Naive thymus-derived CD4-positive, alpha-beta T cell (primary cell): ENCODE data around the gene CDK5RAP1. TPM values are rescaled to one million over a fixed set of nuclear protein-coding genes. Genes with fewer than 3 reads are reported as not detected.

ENCODE experiments used
- ATAC-seq: fragments of 150-1000 bp; cut with Tn5 transposase; 2 replicates; pipeline ENCODE4 v1.10.0; 2021; ENCODE audit warnings: mild to moderate bottlenecking, moderate library complexity
- CTCF ChIA-PET: fragments of 350-600 bp; sonication (Branson Sonifier 250); formaldehyde crosslinking; loops from one replicate; lab custom pipeline; 2021; ENCODE audit warnings: antibody characterized with exemption; lab: Charles Lee
- POLR2A ChIA-PET: fragments of 350-600 bp; sonication (Branson Sonifier 250); formaldehyde crosslinking; loops from one replicate; lab custom pipeline; 2021; ENCODE audit warnings: antibody characterized with exemption, inconsistent platforms; lab: Charles Lee
- DNase-seq, 9 donors: peaks; one replicate each; pipeline versions ENCODE4 v3.0.0 to v3.0.0-alpha.2; 2020 to 2022; ENCODE audit warnings: mixed read lengths in 1 of 9
- H3K27ac ChIP-seq: one replicate; pipeline ENCODE4 v1.7.0; 2013; ENCODE audit warnings: mild to moderate bottlenecking, low read depth, low read length, moderate library complexity
- H3K27me3 ChIP-seq, 2 donors: one replicate each; pipeline ENCODE4 v1.7.0; 2013; ENCODE audit warnings: low read length in 2 of 2, mild to moderate bottlenecking in 2 of 2, moderate library complexity in 2 of 2; ENCODE audit not compliant: control insufficient read depth in 2 of 2, insufficient read depth in 2 of 2
- H3K36me3 ChIP-seq, 3 experiments: 1 replicate in 2 of 3; 2 replicates in 1 of 3; pipeline ENCODE4 v1.7.0; 2013; ENCODE audit warnings: low read length in 3 of 3, mild to moderate bottlenecking in 3 of 3, moderate library complexity in 1 of 3; ENCODE audit not compliant: insufficient read depth in 3 of 3, control insufficient read depth in 2 of 3
- H3K4me1 ChIP-seq, 2 donors: one replicate each; pipeline ENCODE4 v1.7.0; 2013; ENCODE audit warnings: low read length in 2 of 2, mild to moderate bottlenecking in 2 of 2, moderate library complexity in 1 of 2; ENCODE audit not compliant: control insufficient read depth in 2 of 2, insufficient read depth in 2 of 2
- H3K4me3 ChIP-seq: 2 replicates; pipeline ENCODE4 v1.7.0; 2013; ENCODE audit warnings: mild to moderate bottlenecking, low read length
- H3K9me3 ChIP-seq, 3 experiments: 1 replicate in 2 of 3; 2 replicates in 1 of 3; pipeline ENCODE4 v1.7.0; 2013; ENCODE audit warnings: low read length in 3 of 3; ENCODE audit not compliant: control insufficient read depth in 2 of 3
- H3K27ac Mint-ChIP-seq, 9 donors: one replicate each; pipeline ENCODE4 v1.8.0; 2020 to 2022; ENCODE audit warnings: mixed read lengths in 9 of 9, mild to moderate bottlenecking in 8 of 9, moderate library complexity in 5 of 9, inconsistent platforms in 2 of 9
- H3K27me3 Mint-ChIP-seq, 5 donors: one replicate each; pipeline ENCODE4 v1.8.0; 2021 to 2022; ENCODE audit warnings: mixed read lengths in 5 of 5, mild to moderate bottlenecking in 1 of 5
- H3K36me3 Mint-ChIP-seq, 5 donors: one replicate each; pipeline ENCODE4 v1.8.0; 2020 to 2022; ENCODE audit warnings: mixed read lengths in 5 of 5, mild to moderate bottlenecking in 3 of 5, inconsistent platforms in 1 of 5
- H3K4me1 Mint-ChIP-seq, 7 donors: one replicate each; pipeline ENCODE4 v1.8.0; 2020 to 2022; ENCODE audit warnings: mixed read lengths in 7 of 7, mild to moderate bottlenecking in 3 of 7, inconsistent platforms in 1 of 7
- H3K4me3 Mint-ChIP-seq, 10 donors: one replicate each; pipeline ENCODE4 v1.8.0; 2020 to 2022; ENCODE audit warnings: mild to moderate bottlenecking in 10 of 10, mixed read lengths in 10 of 10, moderate library complexity in 6 of 10, inconsistent platforms in 2 of 10
- H3K9me3 Mint-ChIP-seq, 11 donors: one replicate each; pipeline ENCODE4 v1.8.0; 2020 to 2022; ENCODE audit warnings: mixed read lengths in 11 of 11, mild to moderate bottlenecking in 4 of 11, inconsistent platforms in 1 of 11, moderate library complexity in 1 of 11
- intact Hi-C, 2 donors: fragments of 100-400 bp; cut with micrococcal nuclease; formaldehyde crosslinking; loops; one replicate each; pipeline ENCODE4 v1.15.1; 2023
- polyA plus RNA-seq, 2 donors: library from polyadenylated mRNA; unstranded; fragments of 300-500 nt; fragmentation: Illumina TruSeq; gene quantifications; one replicate each; pipeline ENCODE4 v1.2.3, GENCODE V29; 2021
- total RNA-seq, 6 experiments: library from RNA in 5 of 6; stranded (reverse) in 5 of 6; gene quantifications; 1 replicate in 5 of 6; 2 replicates in 1 of 6; pipeline ENCODE4 v1.2.3 and lab custom pipeline; 2021 to 2026

Gene CDK5RAP1
- total and polyA plus RNA-seq, 7 experiments from 2014 or later: 33.6 to 51.8 (median 48.1) TPM

DNA sequence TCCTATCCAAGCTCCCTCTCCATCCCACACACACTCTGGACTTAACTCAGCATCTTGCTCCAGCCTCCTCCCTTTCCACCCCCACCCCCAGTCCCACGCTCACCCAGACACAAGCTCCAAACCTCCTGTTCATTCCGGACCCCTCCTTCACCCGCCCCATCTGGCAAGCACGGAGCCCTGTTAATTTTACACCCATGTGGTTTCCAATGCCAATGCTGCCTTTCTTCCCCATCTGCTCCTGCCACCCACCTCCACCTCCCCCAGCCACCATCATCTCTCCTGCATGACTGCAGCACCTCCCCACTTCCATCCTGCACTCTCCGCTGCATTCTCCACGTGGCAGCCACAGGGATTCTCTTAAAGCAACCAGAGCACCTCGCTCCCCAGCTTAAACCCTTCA lies 9.9 kb upstream of the CDK5RAP1 start:
- H3K27ac ChIP-seq: no peak overlapping the region
- Mint-ChIP-seq H3K27me3 (no peaks in the 10 kb centered on the region), H3K4me3 (no peak overlapping the region), H3K27ac (peak overlapping the region in 1 of 9 donors; percentile 66), H3K9me3 (peaks cover 0 to 2% (median 0%) of the 10 kb centered on the region in 11 donors), H3K4me1 (peaks cover 0 to 6% (median 0%) of the 10 kb centered on the region in 7 donors), H3K36me3 (peaks cover 0 to 18% (median 7%) of the 10 kb centered on the region in 5 donors)
- DNase-seq: no peak
- H3K4me1 ChIP-seq: no peaks in the 10 kb centered on the region
- H3K27me3 ChIP-seq: no peaks in the 10 kb centered on the region
- CTCF ChIA-PET: no interaction called here
- no peak for ATAC-seq
- peaks cover 0 to 30% (median 0%) of the 10 kb centered on the region in 3 experiments for H3K36me3 ChIP-seq
- no peak overlapping the region for H3K4me3 ChIP-seq
- intact Hi-C loops: no loop called here
- H3K9me3 ChIP-seq: no peaks in the 10 kb centered on the region
- POLR2A ChIA-PET: interaction anchor here (0.6 kb wide), 1 partner anchor 16 kb away, joined by 3 read pairs; no protein-coding TSS in a partner anchor

DNA sequence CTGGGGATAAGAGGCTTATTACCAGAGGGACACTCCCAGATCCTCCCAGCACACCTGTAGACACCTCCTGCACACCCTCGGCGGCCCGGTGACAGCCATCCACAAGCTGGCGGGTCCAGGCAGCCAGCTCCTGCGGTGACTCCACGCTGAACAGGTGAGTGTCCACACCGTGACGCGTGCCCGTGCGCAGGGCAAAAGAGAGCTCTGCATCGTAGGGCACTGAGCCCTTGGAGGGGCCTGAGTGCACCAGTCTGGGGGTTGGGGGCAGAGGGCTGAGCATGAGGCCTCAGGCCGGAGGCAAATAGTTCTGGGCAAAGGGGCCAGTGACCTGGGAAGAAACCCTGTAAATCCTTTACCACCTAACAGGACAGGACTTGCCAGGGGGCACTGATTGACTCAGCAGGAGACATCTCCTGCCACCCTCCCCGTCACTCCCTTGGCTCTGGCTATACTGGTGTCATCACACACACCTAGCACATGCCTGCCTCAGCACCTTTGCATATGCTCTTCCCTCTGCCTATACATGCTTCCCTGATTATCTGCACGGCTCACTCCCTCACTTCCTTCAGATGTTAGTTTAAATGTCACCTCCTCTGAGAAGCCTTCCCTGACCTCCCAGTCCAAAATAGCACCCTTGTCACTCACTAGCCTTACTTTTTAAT lies 8.9 kb upstream of the CDK5RAP1 start:
- Mint-ChIP-seq H3K4me3 (no peak overlapping the region), H3K36me3 (peaks cover 0 to 18% (median 7%) of the 10 kb centered on the region in 5 donors), H3K4me1 (peaks cover 0 to 6% (median 0%) of the 10 kb centered on the region in 7 donors), H3K9me3 (peaks cover 0 to 2% (median 0%) of the 10 kb centered on the region in 11 donors), H3K27me3 (no peaks in the 10 kb centered on the region), H3K27ac (peak overlapping the region in 1 of 9 donors; percentile 35)
- Histone ChIP-seq H3K4me3 (no peak overlapping the region), H3K36me3 (peaks cover 0 to 30% (median 0%) of the 10 kb centered on the region in 3 experiments), H3K4me1 (no peaks in the 10 kb centered on the region), H3K27me3 (no peaks in the 10 kb centered on the region), H3K27ac (no peak overlapping the region), H3K9me3 (no peaks in the 10 kb centered on the region)
- ChIA-PET CTCF (interaction anchor here (0.7 kb wide), 1 partner anchor 244 kb away, joined by 3 read pairs; no protein-coding TSS in a partner anchor), POLR2A (no interaction called here)
- ATAC-seq (no peak), DNase-seq (no peak)
- intact Hi-C loops: no loop called here

- Histone ChIP-seq H3K27me3 (no peaks in the 10 kb centered on the region), H3K36me3 (peaks cover 0 to 30% (median 0%) of the 10 kb centered on the region in 3 experiments), H3K9me3 (no peaks in the 10 kb centered on the region), H3K27ac (no peak overlapping the region), H3K4me3 (no peak overlapping the region), H3K4me1 (no peaks in the 10 kb centered on the region)
- POLR2A ChIA-PET: no interaction called here
- H3K27ac Mint-ChIP-seq: no peak overlapping the region
- peaks cover 0 to 22% (median 8%) of the 10 kb centered on the region in 5 donors for H3K36me3 Mint-ChIP-seq
- ATAC-seq (peak; percentile 43), DNase-seq (no peak)
- no peak overlapping the region for H3K4me3 Mint-ChIP-seq
- CTCF ChIA-PET: no interaction called here
- peaks cover 0 to 2% (median 0%) of the 10 kb centered on the region in 11 donors for H3K9me3 Mint-ChIP-seq
- H3K27me3 Mint-ChIP-seq: no peaks in the 10 kb centered on the region
- peaks cover 3 to 11% (median 4%) of the 10 kb centered on the region in 7 donors for H3K4me1 Mint-ChIP-seq
- intact Hi-C loops: no loop called here
Observed at GRCh38 chr20:33408716-33409654, 7.7 kb upstream of the CDK5RAP1 start.

DNA sequence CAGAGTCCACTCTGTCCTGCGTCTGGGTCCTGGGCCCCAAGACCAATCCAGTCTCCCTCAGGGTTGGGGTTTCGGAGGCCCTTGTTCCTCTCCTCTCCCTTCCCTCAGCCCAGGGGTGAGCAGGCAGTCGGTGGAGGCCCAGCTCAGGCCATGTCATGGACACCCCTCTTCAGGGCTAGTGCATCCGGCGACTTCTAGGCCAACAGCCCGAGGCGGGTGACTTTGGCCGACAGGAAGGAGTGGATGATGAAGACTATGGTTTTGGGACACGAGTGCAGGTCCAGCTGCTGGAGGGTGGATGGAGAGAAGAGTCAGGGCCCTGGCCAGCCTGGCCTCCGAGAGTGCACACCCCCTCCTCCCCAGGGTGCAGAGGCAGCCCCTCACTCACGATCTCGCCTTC lies 7.0 kb upstream of the CDK5RAP1 start:
- ATAC-seq (no peak), DNase-seq (no peak)
- no peak overlapping the region for H3K27ac ChIP-seq
- H3K9me3 ChIP-seq: no peaks in the 10 kb centered on the region
- H3K27me3 ChIP-seq: no peaks in the 10 kb centered on the region
- peaks cover 4 to 17% (median 10%) of the 10 kb centered on the region in 7 donors for H3K4me1 Mint-ChIP-seq
- no peaks in the 10 kb centered on the region for H3K4me1 ChIP-seq
- intact Hi-C loops: no loop called here
- ChIA-PET CTCF (no interaction called here), POLR2A (interaction anchor here (0.8 kb wide), 1 partner anchor 12 kb away, joined by 3 read pairs; no protein-coding TSS in a partner anchor)
- H3K36me3 ChIP-seq: peaks cover 0 to 30% (median 0%) of the 10 kb centered on the region in 3 experiments
- H3K27ac Mint-ChIP-seq: no peak overlapping the region
- no peaks in the 10 kb centered on the region for H3K27me3 Mint-ChIP-seq
- peaks cover 0 to 25% (median 8%) of the 10 kb centered on the region in 5 donors for H3K36me3 Mint-ChIP-seq
- H3K4me3 ChIP-seq: no peak overlapping the region
- no peak overlapping the region for H3K4me3 Mint-ChIP-seq
- peaks cover 0 to 2% (median 0%) of the 10 kb centered on the region in 11 donors for H3K9me3 Mint-ChIP-seq

GRCh38 chr20:33407796-33408195 lies 6.5 kb upstream of the CDK5RAP1 start:
- Mint-ChIP-seq H3K27me3 (no peaks in the 10 kb centered on the region), H3K36me3 (peaks cover 0 to 25% (median 8%) of the 10 kb centered on the region in 5 donors), H3K9me3 (no peaks in the 10 kb centered on the region), H3K4me1 (peaks cover 5 to 18% (median 10%) of the 10 kb centered on the region in 7 donors), H3K4me3 (no peak overlapping the region), H3K27ac (no peak overlapping the region)
- Histone ChIP-seq H3K4me3 (no peak overlapping the region), H3K27me3 (no peaks in the 10 kb centered on the region), H3K36me3 (peaks cover 0 to 30% (median 0%) of the 10 kb centered on the region in 3 experiments), H3K27ac (no peak overlapping the region), H3K9me3 (no peaks in the 10 kb centered on the region), H3K4me1 (no peaks in the 10 kb centered on the region)
- ATAC-seq (no peak), DNase-seq (no peak)
- POLR2A ChIA-PET: interaction anchor here (0.8 kb wide), 1 partner anchor 12 kb away, joined by 3 read pairs; no protein-coding TSS in a partner anchor
- intact Hi-C loops: no loop called here
- CTCF ChIA-PET: no interaction called here

DNA sequence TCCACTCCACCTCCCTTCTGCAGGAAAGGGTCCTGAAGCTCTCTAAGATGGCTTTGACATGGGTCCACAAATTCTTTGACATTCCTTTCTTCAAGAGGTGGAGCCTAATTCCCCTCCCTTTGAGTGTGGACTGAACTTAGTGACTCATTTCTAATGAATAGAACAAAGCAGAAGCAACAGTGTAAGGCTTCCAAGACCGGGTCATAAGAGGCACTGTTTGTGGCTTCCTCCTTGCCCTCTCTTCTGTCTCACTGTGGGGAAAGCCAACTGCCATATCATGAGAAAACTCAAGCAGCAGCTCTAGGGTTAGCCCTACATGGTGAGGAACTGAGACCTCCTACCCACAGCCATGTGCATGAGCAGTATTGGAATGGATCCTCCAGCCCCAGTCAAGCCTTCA lies 5.9 kb upstream of the CDK5RAP1 start:
- ChIA-PET POLR2A (no interaction called here), CTCF (no interaction called here)
- Mint-ChIP-seq H3K9me3 (no peaks in the 10 kb centered on the region), H3K27me3 (no peaks in the 10 kb centered on the region), H3K27ac (peak overlapping the region in 2 of 9 donors; percentile 43 to 78), H3K4me3 (no peak overlapping the region), H3K4me1 (peaks cover 10 to 23% (median 14%) of the 10 kb centered on the region in 7 donors), H3K36me3 (peaks cover 0 to 25% (median 8%) of the 10 kb centered on the region in 5 donors)
- no peaks in the 10 kb centered on the region for H3K9me3 ChIP-seq
- DNase-seq (no peak), ATAC-seq (peak; percentile 50)
- H3K36me3 ChIP-seq: peaks cover 0 to 27% (median 0%) of the 10 kb centered on the region in 3 experiments
- H3K4me1 ChIP-seq: peaks cover 1 to 3% of the 10 kb centered on the region in 2 donors
- H3K4me3 ChIP-seq: no peak overlapping the region
- H3K27ac ChIP-seq: no peak overlapping the region
- intact Hi-C loops: no loop called here
- H3K27me3 ChIP-seq: no peaks in the 10 kb centered on the region
